Measurements from ENCODE around the gene FLII. TPM values are rescaled to one million over a fixed set of nuclear protein-coding genes. Genes with fewer than 3 reads are reported as not detected.

The FLII gene
- total and polyA plus RNA-seq, 2 experiments from 2014 or later = 175 to 373 TPM

DNA sequence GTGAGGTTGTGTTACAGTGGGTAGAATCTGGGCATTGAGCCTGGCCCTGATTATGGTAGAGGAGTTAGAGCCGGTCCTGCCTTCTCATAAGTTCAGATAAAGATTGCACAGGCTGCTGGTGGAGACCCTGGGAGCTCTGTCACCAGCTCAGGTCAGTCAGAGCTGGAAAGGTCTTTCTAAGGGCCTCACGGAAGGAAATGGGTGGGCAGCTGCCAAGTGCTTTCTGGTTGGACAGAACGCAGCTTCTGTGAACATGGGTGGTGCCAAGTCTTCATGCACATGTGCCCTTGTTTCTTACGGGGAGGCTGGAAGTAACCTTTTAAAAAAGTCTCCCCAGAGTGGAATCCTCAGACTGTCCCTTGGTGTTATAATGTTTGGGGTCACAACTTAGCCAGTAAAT lies 60.0 kb downstream of the FLII start:
- Mint-ChIP-seq H3K27ac (no peak overlapping the region), H3K9me3 (no peaks in the 10 kb centered on the region), H3K4me3 (no peak overlapping the region), H3K27me3 (ENCODE audit: insufficient read depth, low read depth, poor library complexity) (peaks cover 3% of the 10 kb centered on the region), H3K36me3 (ENCODE audit: low read depth) (peaks cover 44% of the 10 kb centered on the region), H3K4me1 (peaks cover 4% of the 10 kb centered on the region; the same call in 2 of the 3 replicates)
- no peak for TF ChIP-seq JUNB (IDR thresholded peaks at IDR 0.05; ENCODE audit: unreplicated experiment)
- TF ChIP-seq EZH2 (IDR thresholded peaks at IDR 0.05; ENCODE audit: low read depth, unreplicated experiment) = no peak
- no peak for TF ChIP-seq STAT1 (IDR thresholded peaks at IDR 0.05; ENCODE audit: unreplicated experiment)
- no peak for TF ChIP-seq POLR2AphosphoS5 (IDR thresholded peaks at IDR 0.05; ENCODE audit: low read depth)
- TF ChIP-seq CREB1 (CRISPR knock-in tag; IDR thresholded peaks at IDR 0.05; ENCODE audit: low read depth) = no peak
- no peak for TF ChIP-seq ZNF114 (CRISPR knock-in tag; IDR thresholded peaks at IDR 0.05)
- DNase-seq (ENCODE audit: low spot score) (no peak), ATAC-seq (no peak)
- H3K27me3 ChIP-seq (ENCODE audit: insufficient read depth) = no peaks in the 10 kb centered on the region
- no peak overlapping the region for H3K4me2 ChIP-seq
- peaks cover 12% of the 10 kb centered on the region for H3K36me3 ChIP-seq (ENCODE audit: insufficient read depth)
- peaks cover 57% of the 10 kb centered on the region for H4K20me1 ChIP-seq (replicated peaks; ENCODE audit: insufficient read depth)
- H3K9me2 ChIP-seq (ENCODE audit: insufficient read depth) = no peaks in the 10 kb centered on the region
- H2AFZ ChIP-seq = no peak overlapping the region
- no peak overlapping the region for H3K27ac ChIP-seq (ENCODE audit: low read depth)
- H3F3A ChIP-seq (replicated peaks; ENCODE audit: low read depth) = 0 out of 2 replicates have a peak, but pooled peaks cover 2% of the 10 kb centered on the region
- peaks cover 96% of the 10 kb centered on the region for H3K79me2 ChIP-seq (replicated peaks; ENCODE audit: insufficient read depth)
- H3K4me3 ChIP-seq = no peak overlapping the region
- H3K4me1 ChIP-seq (ENCODE audit: insufficient read depth) = no peaks in the 10 kb centered on the region

DNA sequence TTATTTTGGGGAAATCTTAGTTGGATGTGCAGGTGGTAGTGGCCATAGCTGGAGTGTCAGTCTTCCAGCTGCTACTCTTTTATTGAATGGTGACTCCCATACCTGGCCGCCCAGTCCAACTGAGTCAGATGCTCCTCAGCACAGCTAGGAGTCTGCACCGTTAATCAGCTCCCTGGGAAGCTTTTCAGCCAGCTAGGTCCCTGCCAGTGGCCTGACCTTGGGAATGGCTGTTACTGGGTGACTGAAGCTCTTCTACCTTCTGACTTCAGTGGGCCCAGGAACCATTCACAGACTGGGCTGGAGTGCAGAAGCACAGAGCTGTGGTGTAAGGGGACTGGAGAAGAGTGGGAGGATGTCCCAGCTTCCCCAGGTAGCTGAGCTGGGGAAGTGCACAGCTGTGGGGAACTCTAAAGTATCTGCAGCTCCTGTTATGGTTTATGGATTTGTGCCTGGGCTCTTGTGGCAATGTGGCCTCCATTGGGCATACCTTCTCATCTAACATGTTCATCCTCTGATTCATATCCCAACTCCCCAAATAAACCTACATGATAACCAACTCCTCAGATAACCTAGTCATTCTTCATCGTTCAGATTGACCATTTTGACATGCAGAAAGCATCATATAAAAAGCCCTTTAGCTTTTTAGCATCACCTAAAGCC lies 60.9 kb downstream of the FLII start:
- peaks cover 56% of the 10 kb centered on the region for H4K20me1 ChIP-seq (replicated peaks; ENCODE audit: insufficient read depth)
- H3K4me3 Mint-ChIP-seq = no peak overlapping the region
- no peak for ATAC-seq
- TF ChIP-seq JUNB (IDR thresholded peaks at IDR 0.05; ENCODE audit: unreplicated experiment) (no peak), ZNF114 (CRISPR knock-in tag; IDR thresholded peaks at IDR 0.05) (no peak), NANOG (IDR thresholded peaks at IDR 0.05; ENCODE audit: borderline replicate concordance) (no peak), EZH2 (IDR thresholded peaks at IDR 0.05; ENCODE audit: low read depth, unreplicated experiment) (no peak), POLR2AphosphoS5 (IDR thresholded peaks at IDR 0.05; ENCODE audit: low read depth) (no peak), EZH2phosphoT487 (IDR thresholded peaks at IDR 0.05; ENCODE audit: unreplicated experiment) (no peak), CREB1 (CRISPR knock-in tag; IDR thresholded peaks at IDR 0.05; ENCODE audit: low read depth) (no peak)
- TF ChIP-seq, protein P1, sequence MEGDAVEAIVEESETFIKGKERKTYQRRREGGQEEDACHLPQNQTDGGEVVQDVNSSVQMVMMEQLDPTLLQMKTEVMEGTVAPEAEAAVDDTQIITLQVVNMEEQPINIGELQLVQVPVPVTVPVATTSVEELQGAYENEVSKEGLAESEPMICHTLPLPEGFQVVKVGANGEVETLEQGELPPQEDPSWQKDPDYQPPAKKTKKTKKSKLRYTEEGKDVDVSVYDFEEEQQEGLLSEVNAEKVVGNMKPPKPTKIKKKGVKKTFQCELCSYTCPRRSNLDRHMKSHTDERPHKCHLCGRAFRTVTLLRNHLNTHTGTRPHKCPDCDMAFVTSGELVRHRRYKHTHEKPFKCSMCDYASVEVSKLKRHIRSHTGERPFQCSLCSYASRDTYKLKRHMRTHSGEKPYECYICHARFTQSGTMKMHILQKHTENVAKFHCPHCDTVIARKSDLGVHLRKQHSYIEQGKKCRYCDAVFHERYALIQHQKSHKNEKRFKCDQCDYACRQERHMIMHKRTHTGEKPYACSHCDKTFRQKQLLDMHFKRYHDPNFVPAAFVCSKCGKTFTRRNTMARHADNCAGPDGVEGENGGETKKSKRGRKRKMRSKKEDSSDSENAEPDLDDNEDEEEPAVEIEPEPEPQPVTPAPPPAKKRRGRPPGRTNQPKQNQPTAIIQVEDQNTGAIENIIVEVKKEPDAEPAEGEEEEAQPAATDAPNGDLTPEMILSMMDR (conservative IDR thresholded peaks at IDR 0.05; ENCODE audit: low read depth in 2 of 2) = no peak
- TF ChIP-seq, protein P2, sequence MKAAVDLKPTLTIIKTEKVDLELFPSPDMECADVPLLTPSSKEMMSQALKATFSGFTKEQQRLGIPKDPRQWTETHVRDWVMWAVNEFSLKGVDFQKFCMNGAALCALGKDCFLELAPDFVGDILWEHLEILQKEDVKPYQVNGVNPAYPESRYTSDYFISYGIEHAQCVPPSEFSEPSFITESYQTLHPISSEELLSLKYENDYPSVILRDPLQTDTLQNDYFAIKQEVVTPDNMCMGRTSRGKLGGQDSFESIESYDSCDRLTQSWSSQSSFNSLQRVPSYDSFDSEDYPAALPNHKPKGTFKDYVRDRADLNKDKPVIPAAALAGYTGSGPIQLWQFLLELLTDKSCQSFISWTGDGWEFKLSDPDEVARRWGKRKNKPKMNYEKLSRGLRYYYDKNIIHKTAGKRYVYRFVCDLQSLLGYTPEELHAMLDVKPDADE (IDR thresholded peaks at IDR 0.05) = no peak
- TF ChIP-seq, protein P3, sequence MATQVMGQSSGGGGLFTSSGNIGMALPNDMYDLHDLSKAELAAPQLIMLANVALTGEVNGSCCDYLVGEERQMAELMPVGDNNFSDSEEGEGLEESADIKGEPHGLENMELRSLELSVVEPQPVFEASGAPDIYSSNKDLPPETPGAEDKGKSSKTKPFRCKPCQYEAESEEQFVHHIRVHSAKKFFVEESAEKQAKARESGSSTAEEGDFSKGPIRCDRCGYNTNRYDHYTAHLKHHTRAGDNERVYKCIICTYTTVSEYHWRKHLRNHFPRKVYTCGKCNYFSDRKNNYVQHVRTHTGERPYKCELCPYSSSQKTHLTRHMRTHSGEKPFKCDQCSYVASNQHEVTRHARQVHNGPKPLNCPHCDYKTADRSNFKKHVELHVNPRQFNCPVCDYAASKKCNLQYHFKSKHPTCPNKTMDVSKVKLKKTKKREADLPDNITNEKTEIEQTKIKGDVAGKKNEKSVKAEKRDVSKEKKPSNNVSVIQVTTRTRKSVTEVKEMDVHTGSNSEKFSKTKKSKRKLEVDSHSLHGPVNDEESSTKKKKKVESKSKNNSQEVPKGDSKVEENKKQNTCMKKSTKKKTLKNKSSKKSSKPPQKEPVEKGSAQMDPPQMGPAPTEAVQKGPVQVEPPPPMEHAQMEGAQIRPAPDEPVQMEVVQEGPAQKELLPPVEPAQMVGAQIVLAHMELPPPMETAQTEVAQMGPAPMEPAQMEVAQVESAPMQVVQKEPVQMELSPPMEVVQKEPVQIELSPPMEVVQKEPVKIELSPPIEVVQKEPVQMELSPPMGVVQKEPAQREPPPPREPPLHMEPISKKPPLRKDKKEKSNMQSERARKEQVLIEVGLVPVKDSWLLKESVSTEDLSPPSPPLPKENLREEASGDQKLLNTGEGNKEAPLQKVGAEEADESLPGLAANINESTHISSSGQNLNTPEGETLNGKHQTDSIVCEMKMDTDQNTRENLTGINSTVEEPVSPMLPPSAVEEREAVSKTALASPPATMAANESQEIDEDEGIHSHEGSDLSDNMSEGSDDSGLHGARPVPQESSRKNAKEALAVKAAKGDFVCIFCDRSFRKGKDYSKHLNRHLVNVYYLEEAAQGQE (IDR thresholded peaks at IDR 0.05; ENCODE audit: unreplicated experiment) = no peak

More for the DNA sequence above, 60.9 kb downstream of the FLII start:
- Histone ChIP-seq H3K79me2 (replicated peaks; ENCODE audit: insufficient read depth) (peaks cover 100% of the 10 kb centered on the region), H2AFZ (no peak overlapping the region), H3K36me3 (ENCODE audit: insufficient read depth) (peaks cover 12% of the 10 kb centered on the region), H3K4me1 (ENCODE audit: insufficient read depth) (no peaks in the 10 kb centered on the region), H3K9me2 (ENCODE audit: insufficient read depth) (no peaks in the 10 kb centered on the region), H3K27me3 (ENCODE audit: insufficient read depth) (no peaks in the 10 kb centered on the region), H3F3A (replicated peaks; ENCODE audit: low read depth) (0 out of 2 replicates have a peak, but pooled peaks cover 2% of the 10 kb centered on the region), H3K4me3 (no peak overlapping the region), H3K4me2 (no peak overlapping the region), H3K27ac (ENCODE audit: low read depth) (no peak overlapping the region)
- no peaks in the 10 kb centered on the region for H3K9me3 Mint-ChIP-seq
- H3K4me1 Mint-ChIP-seq = no peaks in the 10 kb centered on the region
- H3K27ac Mint-ChIP-seq = no peak overlapping the region
- no peak for DNase-seq (ENCODE audit: low spot score)
- H3K27me3 Mint-ChIP-seq (ENCODE audit: insufficient read depth, low read depth, poor library complexity) = peaks cover 3% of the 10 kb centered on the region
- peaks cover 44% of the 10 kb centered on the region for H3K36me3 Mint-ChIP-seq (ENCODE audit: low read depth)
